CD4-positive, CD25-positive, alpha-beta regulatory T cell (primary cell): ENCODE data around the gene BEND3. TPM values are rescaled to one million over a fixed set of nuclear protein-coding genes. Genes with fewer than 3 reads are reported as not detected.

Experiments
- ATAC-seq, 2 donors: fragments of 150-1000 bp; cut with Tn5 transposase; one replicate each; pipeline ENCODE4 v1.10.0; 2021; ENCODE audit warnings: low read depth in 2 of 2, moderate number of reproducible peaks in 2 of 2, moderate library complexity in 1 of 2
- DNase-seq, 3 donors: peaks; one replicate each; pipeline versions ENCODE4 v3.0.0 to v3.0.0-alpha.2; 2012 to 2022; ENCODE audit warnings: mixed read lengths in 1 of 3
- H3K27ac ChIP-seq: one replicate; pipeline ENCODE4 v1.7.0; 2013; ENCODE audit warnings: mild to moderate bottlenecking, low read length; ENCODE audit not compliant: insufficient read depth, poor library complexity, severe bottlenecking
- H3K27me3 ChIP-seq: one replicate; pipeline ENCODE4 v1.7.0; 2013; ENCODE audit warnings: low read length; ENCODE audit not compliant: control insufficient read depth, insufficient read depth
- H3K36me3 ChIP-seq: one replicate; pipeline ENCODE4 v1.7.0; 2013; ENCODE audit warnings: mild to moderate bottlenecking, low read length, moderate library complexity; ENCODE audit not compliant: control insufficient read depth, insufficient read depth
- H3K4me1 ChIP-seq: 2 replicates; pipeline ENCODE4 v1.7.0; 2013; ENCODE audit warnings: mild to moderate bottlenecking, low read length; ENCODE audit not compliant: insufficient read depth, control insufficient read depth, poor library complexity, severe bottlenecking
- H3K4me3 ChIP-seq: one replicate; pipeline ENCODE4 v1.7.0; 2013; ENCODE audit warnings: low read depth, mild to moderate bottlenecking, low read length, moderate library complexity
- H3K9me3 ChIP-seq, 2 experiments: 1 replicate in 1 of 2; 2 replicates in 1 of 2; pipeline ENCODE4 v1.7.0; 2013; ENCODE audit warnings: low read length in 2 of 2, mild to moderate bottlenecking in 1 of 2, moderate library complexity in 1 of 2; ENCODE audit not compliant: control insufficient read depth in 2 of 2
- H3K27ac Mint-ChIP-seq, 3 donors: one replicate each; pipeline ENCODE4 v1.8.0; 2020 to 2022; ENCODE audit warnings: mild to moderate bottlenecking in 3 of 3, mixed read lengths in 3 of 3, moderate library complexity in 2 of 3
- H3K27me3 Mint-ChIP-seq: one replicate; pipeline ENCODE4 v1.8.0; 2022; ENCODE audit warnings: mild to moderate bottlenecking, mixed read lengths
- H3K36me3 Mint-ChIP-seq: one replicate; pipeline ENCODE4 v1.8.0; 2020; ENCODE audit warnings: mixed read lengths
- H3K4me1 Mint-ChIP-seq, 4 donors: one replicate each; pipeline ENCODE4 v1.8.0; 2020 to 2022; ENCODE audit warnings: mixed read lengths in 4 of 4, mild to moderate bottlenecking in 1 of 4
- H3K4me3 Mint-ChIP-seq, 4 donors: one replicate each; pipeline ENCODE4 v1.8.0; 2020 to 2022; ENCODE audit warnings: mild to moderate bottlenecking in 4 of 4, mixed read lengths in 4 of 4, moderate library complexity in 3 of 4
- H3K9me3 Mint-ChIP-seq, 7 donors: one replicate each; pipeline ENCODE4 v1.8.0; 2020 to 2022; ENCODE audit warnings: mixed read lengths in 7 of 7, mild to moderate bottlenecking in 3 of 7, moderate library complexity in 2 of 7
- polyA plus RNA-seq, 4 donors: library from polyadenylated mRNA; unstranded; fragments of 300-500 nt; fragmentation: Illumina TruSeq; gene quantifications; one replicate each; pipeline ENCODE4 v1.2.3, GENCODE V29; 2021
- total RNA-seq: library from RNA; stranded (reverse); gene quantifications from one replicate; pipeline ENCODE4 v1.2.3, GENCODE V29; 2022

The BEND3 gene
- total and polyA plus RNA-seq, 5 donors from 2014 or later: 0.05 to 0.89 (median 0.26) TPM

- H3K9me3 Mint-ChIP-seq: no peaks in the 10 kb centered on the region
- no peak for ATAC-seq
- no peak overlapping the region for H3K27ac Mint-ChIP-seq
Measured at GRCh38 chr6:107079429-107079828, 35.9 kb downstream of the BEND3 start.

GRCh38 chr6:107077710-107078109 is 37.6 kb downstream of the BEND3 start:
- ATAC-seq: no peak
- Histone ChIP-seq H3K4me1 (no peaks in the 10 kb centered on the region), H3K4me3 (no peak overlapping the region), H3K36me3 (no peaks in the 10 kb centered on the region), H3K27me3 (no peaks in the 10 kb centered on the region), H3K27ac (no peak overlapping the region), H3K9me3 (no peaks in the 10 kb centered on the region)
- H3K4me1 Mint-ChIP-seq: no peaks in the 10 kb centered on the region
- no peaks in the 10 kb centered on the region for H3K9me3 Mint-ChIP-seq
- DNase-seq: no peak
- no peak overlapping the region for H3K27ac Mint-ChIP-seq
- no peak overlapping the region for H3K4me3 Mint-ChIP-seq
- no peaks in the 10 kb centered on the region for H3K36me3 Mint-ChIP-seq
- no peaks in the 10 kb centered on the region for H3K27me3 Mint-ChIP-seq

More at GRCh38 chr6:107079429-107079828, 35.9 kb downstream of the BEND3 start:
- H3K27ac ChIP-seq: no peak overlapping the region
- no peaks in the 10 kb centered on the region for H3K4me1 ChIP-seq
- no peaks in the 10 kb centered on the region for H3K27me3 ChIP-seq
- DNase-seq: no peak
- no peaks in the 10 kb centered on the region for H3K9me3 ChIP-seq
- Mint-ChIP-seq H3K27me3 (no peaks in the 10 kb centered on the region), H3K36me3 (peaks cover 2% of the 10 kb centered on the region), H3K4me1 (no peaks in the 10 kb centered on the region), H3K4me3 (no peak overlapping the region)
- no peak overlapping the region for H3K4me3 ChIP-seq
- H3K36me3 ChIP-seq: no peaks in the 10 kb centered on the region

- H3K27ac Mint-ChIP-seq: no peak overlapping the region
- H3K4me3 ChIP-seq: no peak overlapping the region
- H3K27me3 Mint-ChIP-seq: no peaks in the 10 kb centered on the region
- H3K27me3 ChIP-seq: no peaks in the 10 kb centered on the region
- no peaks in the 10 kb centered on the region for H3K36me3 Mint-ChIP-seq
- H3K27ac ChIP-seq: no peak overlapping the region
- no peak for ATAC-seq
- H3K4me3 Mint-ChIP-seq: no peak overlapping the region
- no peaks in the 10 kb centered on the region for H3K9me3 ChIP-seq
- no peaks in the 10 kb centered on the region for H3K4me1 ChIP-seq
- no peaks in the 10 kb centered on the region for H3K9me3 Mint-ChIP-seq
- DNase-seq: no peak
- no peaks in the 10 kb centered on the region for H3K4me1 Mint-ChIP-seq
- H3K36me3 ChIP-seq: no peaks in the 10 kb centered on the region
Measured at GRCh38 chr6:107075951-107076381, 39.3 kb downstream of the BEND3 start.

- no peaks in the 10 kb centered on the region for H3K27me3 Mint-ChIP-seq
- H3K27me3 ChIP-seq: no peaks in the 10 kb centered on the region
- H3K4me1 Mint-ChIP-seq: no peaks in the 10 kb centered on the region
- DNase-seq (no peak), ATAC-seq (no peak)
- no peak overlapping the region for H3K27ac ChIP-seq
- no peaks in the 10 kb centered on the region for H3K36me3 ChIP-seq
- no peak overlapping the region for H3K27ac Mint-ChIP-seq
- H3K9me3 ChIP-seq: no peaks in the 10 kb centered on the region
- H3K4me3 Mint-ChIP-seq: no peak overlapping the region
- H3K4me1 ChIP-seq: no peaks in the 10 kb centered on the region
- H3K4me3 ChIP-seq: no peak overlapping the region
- no peaks in the 10 kb centered on the region for H3K36me3 Mint-ChIP-seq
- no peaks in the 10 kb centered on the region for H3K9me3 Mint-ChIP-seq
Measured at GRCh38 chr6:107070686-107071085, 44.6 kb downstream of the BEND3 start.

- Histone ChIP-seq H3K4me3 (no peak overlapping the region), H3K27ac (no peak overlapping the region), H3K9me3 (no peaks in the 10 kb centered on the region), H3K36me3 (no peaks in the 10 kb centered on the region), H3K27me3 (no peaks in the 10 kb centered on the region), H3K4me1 (peaks cover under 1% of the 10 kb centered on the region)
- DNase-seq (no peak), ATAC-seq (no peak)
- Mint-ChIP-seq H3K27ac (no peak overlapping the region), H3K4me3 (no peak overlapping the region), H3K9me3 (no peaks in the 10 kb centered on the region), H3K36me3 (no peaks in the 10 kb centered on the region), H3K4me1 (peaks cover 3 to 6% (median 4%) of the 10 kb centered on the region in 4 donors), H3K27me3 (no peaks in the 10 kb centered on the region)
Measured at GRCh38 chr6:107069631-107070548, 45.4 kb downstream of the BEND3 start.

- no peaks in the 10 kb centered on the region for H3K27me3 ChIP-seq
- Mint-ChIP-seq H3K27me3 (no peaks in the 10 kb centered on the region), H3K9me3 (no peaks in the 10 kb centered on the region), H3K36me3 (no peaks in the 10 kb centered on the region), H3K4me3 (no peak overlapping the region), H3K27ac (no peak overlapping the region), H3K4me1 (peaks cover 8 to 9% (median 9%) of the 10 kb centered on the region in 4 donors)
- H3K9me3 ChIP-seq: no peaks in the 10 kb centered on the region
- peaks cover 6% of the 10 kb centered on the region for H3K4me1 ChIP-seq
- ATAC-seq (no peak), DNase-seq (no peak)
- H3K36me3 ChIP-seq: no peaks in the 10 kb centered on the region
- no peak overlapping the region for H3K27ac ChIP-seq
- no peak overlapping the region for H3K4me3 ChIP-seq
Measured at GRCh38 chr6:107068691-107069630, 46.4 kb downstream of the BEND3 start.

- Mint-ChIP-seq H3K27ac (no peak overlapping the region), H3K4me1 (peaks cover 8 to 19% (median 11%) of the 10 kb centered on the region in 4 donors), H3K36me3 (no peaks in the 10 kb centered on the region), H3K4me3 (no peak overlapping the region), H3K27me3 (no peaks in the 10 kb centered on the region), H3K9me3 (no peaks in the 10 kb centered on the region)
- no peak for ATAC-seq
- Histone ChIP-seq H3K4me1 (peaks cover 8% of the 10 kb centered on the region), H3K36me3 (no peaks in the 10 kb centered on the region), H3K27me3 (no peaks in the 10 kb centered on the region), H3K27ac (no peak overlapping the region), H3K4me3 (no peak overlapping the region), H3K9me3 (no peaks in the 10 kb centered on the region)
- DNase-seq: peak in 1 of 3 donors; percentile 15
Measured at GRCh38 chr6:107066697-107067659, 48.3 kb downstream of the BEND3 start.
